SKM-1 treated with dmso at 0.1 percent for 144 hours (cell line): Measurements from ENCODE around the gene UBR1.
A peak's percentile ranks its signal among the peaks of the same experiment; 100 is the strongest.
"Not testable (repeated sequence)": the region's sequence is repeated elsewhere in the genome, so short reads cannot be mapped to it uniquely, and the experiment has no call there.

ENCODE experiments used
- DNase-seq: peaks from one replicate; lab custom pipeline; 2025; ENCODE audit not compliant: unreplicated experiment; lab: John Stamatoyannopoulos, UW

UBR1 gene

GRCh38 chr15:42979113-42979512, 126.7 kb downstream of the UBR1 start:
- not testable (repeated sequence) for DNase-seq

- DNase-seq = no peak
Observed at GRCh38 chr15:42974202-42974862, 131.5 kb downstream of the UBR1 start.

- no peak for DNase-seq
Observed at GRCh38 chr15:42973114-42973513, 132.7 kb downstream of the UBR1 start.

GRCh38 chr15:42971830-42972229, 134.0 kb downstream of the UBR1 start:
- DNase-seq = no peak

- no peak for DNase-seq
Observed at GRCh38 chr15:42964476-42964875, 141.4 kb downstream of the UBR1 start.

- no peak for DNase-seq
Observed at GRCh38 chr15:42955518-42955917, 150.3 kb downstream of the UBR1 start.

GRCh38 chr15:42954291-42954690, 151.5 kb downstream of the UBR1 start:
- no peak for DNase-seq

GRCh38 chr15:42948898-42949297, 156.9 kb downstream of the UBR1 start:
- not testable (repeated sequence) for DNase-seq

GRCh38 chr15:42940527-42940926, 165.3 kb downstream of the UBR1 start:
- DNase-seq = no peak

- DNase-seq = no peak
Observed at GRCh38 chr15:42939841-42940240, 166.0 kb downstream of the UBR1 start.

GRCh38 chr15:42937143-42937542, 168.7 kb downstream of the UBR1 start:
- no peak for DNase-seq

- no peak for DNase-seq
Observed at GRCh38 chr15:42933886-42934667, 171.8 kb downstream of the UBR1 start.

GRCh38 chr15:42932833-42933515, 172.9 kb downstream of the UBR1 start:
- DNase-seq = no peak

GRCh38 chr15:42931702-42932486, 173.9 kb downstream of the UBR1 start:
- no peak for DNase-seq

GRCh38 chr15:42929306-42929848, 176.5 kb downstream of the UBR1 start:
- DNase-seq = no peak

GRCh38 chr15:42921342-42921731, 184.5 kb downstream of the UBR1 start:
- no peak for DNase-seq

- peak; percentile 97 for DNase-seq
Observed at GRCh38 chr15:42920519-42921341, 185.1 kb downstream of the UBR1 start, which contains the start of gene TTBK2. Gene TTBK2 (minus strand): TSS chr15:42920778. CDS start chr15:42878617, 42,161 bp downstream.

GRCh38 chr15:42919799-42920518, 185.9 kb downstream of the UBR1 start:
- no peak for DNase-seq

GRCh38 chr15:42919308-42919707, 186.5 kb downstream of the UBR1 start:
- no peak for DNase-seq
